Right lung (tissue), 5 donors: Measurements from ENCODE around the gene FXYD2. TPM values are rescaled to one million over a fixed set of nuclear protein-coding genes. Genes with fewer than 3 reads are reported as not detected.
A peak's percentile ranks its signal among the peaks of the same experiment; 100 is the strongest.

ENCODE experiments used
- DNase-seq, 2 donors: peaks; one replicate each; pipeline ENCODE4 v3.0.0-alpha.2; 2013
- polyA plus RNA-seq, 5 donors: library from polyadenylated mRNA; unstranded; fragments of 120-200 nt; gene quantifications; one replicate each; pipeline versions ENCODE4 v1.2.1 to v1.2.3, GENCODE V29; 2013; ENCODE audit warnings: inconsistent platforms in 1 of 5, low replicate concordance in 1 of 5; ENCODE audit not compliant: insufficient read length in 5 of 5, insufficient read depth in 1 of 5

The FXYD2 gene
- polyA plus RNA-seq, 5 donors = 3.3 to 8.0 (median 5.7) TPM

- no peak for DNase-seq
Observed at GRCh38 chr11:117806846-117807245, 17.7 kb downstream of the FXYD2 start.

GRCh38 chr11:117805045-117805444 is 19.5 kb downstream of the FXYD2 start:
- DNase-seq = no peak

GRCh38 chr11:117803896-117804295 is 20.6 kb downstream of the FXYD2 start:
- no peak for DNase-seq

DNA sequence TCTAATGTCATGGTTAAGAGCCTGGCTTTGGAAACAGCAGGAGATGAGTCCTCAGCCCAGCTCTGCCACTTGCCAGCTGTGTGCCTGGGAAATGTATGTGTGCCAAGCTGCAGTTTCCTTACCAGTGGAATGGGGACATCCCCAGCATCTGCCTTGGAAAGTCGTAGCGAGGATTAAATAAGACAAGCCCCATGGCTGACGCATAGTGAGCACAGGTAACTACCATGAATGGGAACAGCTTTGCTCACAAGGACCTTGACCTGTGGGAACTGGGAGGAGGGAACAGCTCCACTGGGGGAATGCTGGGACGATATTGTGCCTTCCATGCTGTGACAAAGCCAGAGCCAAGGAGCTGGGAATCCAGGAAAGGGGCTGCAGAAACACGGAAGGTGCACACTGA is 24.9 kb downstream of the FXYD2 start:
- no peak for DNase-seq

DNA sequence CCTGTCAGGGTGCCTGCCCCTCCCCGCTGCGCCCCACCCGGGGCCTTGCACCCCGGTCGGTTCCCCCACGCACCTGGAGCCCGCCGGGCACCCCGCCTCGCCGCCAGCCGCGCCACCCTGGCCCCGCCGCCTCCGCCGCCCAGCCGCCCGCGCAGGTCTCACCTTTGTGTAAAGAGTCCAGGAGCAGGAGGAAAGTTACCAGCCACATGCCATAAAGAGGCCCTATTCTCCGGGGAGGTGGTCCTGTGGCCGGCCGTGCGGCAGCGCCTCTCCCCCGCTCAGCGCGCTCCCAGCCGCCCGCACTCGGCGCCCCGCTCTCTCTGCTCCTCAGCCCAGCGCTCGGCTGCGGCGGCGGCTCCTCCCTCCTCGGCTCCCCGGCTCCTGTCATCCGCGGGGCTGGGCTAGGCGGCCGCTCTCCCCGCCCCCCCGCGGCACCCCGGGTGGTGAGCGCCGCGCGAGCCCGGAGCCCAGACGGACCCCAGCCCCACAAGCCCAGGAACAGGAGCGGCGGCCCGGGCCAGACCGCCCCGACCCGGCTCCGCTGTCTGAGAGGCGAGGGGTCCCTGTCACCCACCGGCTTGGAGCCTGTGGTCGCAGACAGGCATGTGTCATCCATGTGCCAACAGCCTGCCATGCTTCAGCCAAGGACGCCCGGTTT is 27.5 kb downstream of the FXYD2 start, which contains the start of gene DSCAML1:
TSS of gene DSCAML1 (minus strand) at position 345 of the 658 bp plus-strand sequence. CDS start at position 208, 137 bp downstream.
- DNase-seq = no peak

GRCh38 chr11:117796456-117796871 is 28.1 kb downstream of the FXYD2 start:
- DNase-seq = no peak

DNA sequence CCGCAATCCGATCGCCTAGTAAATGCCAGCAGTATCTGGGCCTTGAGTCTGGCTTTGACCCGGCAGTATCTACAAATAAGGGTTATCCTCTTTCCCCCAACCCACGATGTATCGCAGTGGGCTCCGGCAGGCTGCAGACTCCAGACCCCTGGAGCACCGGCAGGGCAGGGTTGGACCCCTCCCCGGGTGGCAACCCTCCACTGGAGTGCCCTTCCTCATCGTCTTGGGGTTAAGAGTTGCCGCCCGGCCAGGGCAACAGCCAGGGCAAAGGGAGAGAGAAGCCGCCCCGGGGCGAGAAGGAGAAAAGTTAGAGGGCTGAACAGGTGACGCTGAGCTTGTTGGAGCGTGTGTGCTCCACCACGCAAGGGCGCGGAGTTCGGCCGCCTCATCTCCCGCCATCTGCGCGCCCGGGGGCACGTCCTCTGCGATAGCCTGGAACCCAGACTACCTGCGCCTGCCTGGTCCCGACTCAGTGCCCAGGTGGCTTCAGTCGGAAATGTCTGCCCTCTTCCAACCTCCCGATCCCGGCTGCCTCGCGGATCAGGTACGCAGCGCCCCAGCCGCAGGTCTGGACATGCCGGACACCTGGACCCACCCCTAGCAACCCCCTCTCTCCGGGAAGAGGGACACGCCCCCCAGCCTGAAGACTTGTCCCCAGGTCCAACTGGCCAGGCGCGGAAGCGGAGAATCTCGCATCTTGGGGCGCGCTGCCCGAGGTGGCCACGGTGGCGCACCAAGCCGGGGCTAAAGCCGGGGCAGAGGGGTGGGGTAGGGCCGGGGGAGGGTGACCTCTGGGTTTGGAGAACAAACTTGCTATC is 28.7 kb downstream of the FXYD2 start:
- no peak for DNase-seq

DNA sequence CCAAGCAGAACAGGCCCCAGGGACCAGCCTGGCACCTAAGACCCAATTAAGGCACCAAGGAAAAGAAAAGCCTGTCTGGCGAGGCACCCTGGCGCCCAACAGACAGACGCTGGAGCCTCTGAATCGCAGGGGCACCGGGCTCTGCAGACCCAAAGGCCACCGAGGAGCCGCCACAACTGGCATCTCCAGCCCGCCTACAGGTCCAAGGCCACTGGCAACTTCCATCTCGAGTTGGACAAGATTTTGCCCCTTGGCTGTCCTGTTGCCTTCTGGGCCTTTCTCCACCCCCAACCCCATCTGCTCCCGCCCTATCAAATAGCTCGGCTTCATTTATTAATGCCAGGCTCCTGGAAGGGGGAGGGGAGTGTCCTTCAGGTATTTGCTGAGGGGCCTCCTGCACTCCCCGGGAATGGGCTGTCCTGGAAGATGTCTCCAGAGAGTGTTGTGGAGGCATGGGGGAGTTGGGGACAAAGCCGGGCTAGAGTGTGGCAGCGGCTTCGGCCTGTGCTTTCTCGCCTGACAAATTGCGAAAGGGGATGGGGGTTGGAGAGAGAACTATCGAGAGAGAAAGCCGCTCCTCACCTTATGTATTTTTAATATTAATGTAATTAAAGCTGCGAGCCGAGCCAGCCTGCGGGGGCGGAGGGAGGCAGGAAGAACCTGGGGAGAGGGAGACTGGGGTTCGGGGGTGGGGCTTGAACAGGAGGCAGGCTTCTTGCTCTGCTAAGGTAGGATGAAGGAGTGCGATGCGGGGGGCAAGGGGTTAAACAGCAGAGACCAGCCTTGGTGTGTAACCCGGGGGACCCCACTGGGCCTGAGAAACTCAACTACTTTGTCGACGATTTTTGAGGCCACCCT is 29.5 kb downstream of the FXYD2 start:
- no peak for DNase-seq

GRCh38 chr11:117794135-117794534 is 30.4 kb downstream of the FXYD2 start:
- DNase-seq = no peak

GRCh38 chr11:117793583-117793982 is 31.0 kb downstream of the FXYD2 start:
- DNase-seq = no peak

GRCh38 chr11:117792992-117793391 is 31.6 kb downstream of the FXYD2 start:
- DNase-seq = no peak

- DNase-seq = no peak
Observed at GRCh38 chr11:117792241-117792640, 32.3 kb downstream of the FXYD2 start.

DNA sequence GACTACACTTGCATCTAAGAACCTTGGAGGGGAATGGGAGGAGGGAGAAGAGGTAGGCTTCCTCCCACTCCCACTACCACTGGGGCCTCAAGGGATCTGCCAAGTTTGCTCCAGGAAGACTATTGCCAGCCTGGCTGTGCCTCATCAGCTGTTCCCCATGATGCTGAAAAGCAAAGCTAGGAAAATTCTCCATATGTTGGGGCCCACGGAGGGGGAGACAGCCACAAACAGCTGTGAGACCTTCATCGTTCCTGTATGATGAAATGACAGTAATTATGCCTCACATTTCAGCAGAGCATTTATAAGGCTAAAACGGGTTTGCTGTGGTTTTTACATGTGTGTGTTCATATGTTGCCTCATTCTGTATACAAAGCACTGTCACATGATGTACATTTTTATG is 34.3 kb downstream of the FXYD2 start:
- peak in 1 of 2 donors; percentile 31 for DNase-seq

DNA sequence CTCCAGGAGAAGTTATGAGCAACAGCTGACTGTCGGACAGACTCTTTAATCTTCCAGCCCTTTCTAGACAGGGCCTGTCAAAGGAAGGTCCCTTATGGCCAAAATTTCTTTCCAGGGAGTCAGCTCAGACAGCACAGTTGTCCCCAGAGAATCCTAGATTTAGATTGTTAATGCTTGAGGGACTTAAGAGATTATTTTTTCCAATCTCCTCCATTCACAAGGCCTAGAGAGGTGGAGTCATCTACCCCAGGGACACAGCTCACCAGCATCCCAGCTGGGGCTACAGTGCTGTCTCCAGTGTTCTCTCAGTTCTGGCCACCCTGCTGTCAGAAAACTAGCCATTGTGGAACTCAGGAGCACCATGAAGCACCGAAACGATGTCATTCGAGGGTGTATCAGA is 35.3 kb downstream of the FXYD2 start:
- no peak for DNase-seq

- no peak for DNase-seq
Observed at GRCh38 chr11:117786135-117786870, 38.2 kb downstream of the FXYD2 start.

- no peak for DNase-seq
Observed at GRCh38 chr11:117782101-117782500, 42.4 kb downstream of the FXYD2 start.

DNA sequence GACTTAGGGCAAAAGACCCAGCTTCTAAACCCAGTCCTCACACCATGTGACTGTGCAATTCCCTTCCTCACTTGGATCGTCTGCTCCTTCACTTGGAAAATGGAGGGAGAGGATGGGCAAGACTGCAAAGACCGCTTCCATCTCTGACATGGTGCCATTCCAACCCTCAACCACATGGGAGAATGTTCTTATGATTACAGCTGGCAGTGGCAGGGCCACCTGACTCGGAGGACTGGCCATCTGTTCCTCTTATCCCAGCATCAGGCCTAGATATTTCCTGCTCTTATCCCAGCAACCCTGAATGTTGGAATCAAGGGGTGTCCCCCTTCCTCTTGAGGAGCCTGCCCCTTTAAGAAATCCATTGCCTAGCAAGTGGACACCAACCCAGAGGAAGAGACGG is 42.9 kb downstream of the FXYD2 start:
- no peak for DNase-seq

DNA sequence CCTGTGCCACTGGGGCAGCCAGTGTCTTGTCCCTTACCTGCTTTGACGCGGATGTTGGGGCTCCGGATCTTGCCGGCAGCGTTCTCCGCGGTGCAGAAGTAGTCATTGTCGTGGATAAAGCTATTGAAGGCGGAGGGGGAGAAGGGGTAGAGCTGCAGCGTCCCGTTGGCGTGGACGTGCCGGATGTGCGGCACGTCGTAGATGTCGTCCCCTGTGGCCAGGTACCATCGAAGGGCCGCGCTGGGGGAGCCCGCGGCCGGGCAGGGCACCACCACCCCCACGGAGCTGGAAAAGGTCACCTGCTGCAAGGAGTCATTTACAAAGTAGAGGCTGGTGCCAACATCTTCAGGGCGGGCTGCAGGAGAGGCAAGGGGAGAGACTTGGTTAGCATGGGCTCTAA is 44.1 kb downstream of the FXYD2 start:
- no peak for DNase-seq

- no peak for DNase-seq
Observed at GRCh38 chr11:117774553-117774952, 50.0 kb downstream of the FXYD2 start.

DNA sequence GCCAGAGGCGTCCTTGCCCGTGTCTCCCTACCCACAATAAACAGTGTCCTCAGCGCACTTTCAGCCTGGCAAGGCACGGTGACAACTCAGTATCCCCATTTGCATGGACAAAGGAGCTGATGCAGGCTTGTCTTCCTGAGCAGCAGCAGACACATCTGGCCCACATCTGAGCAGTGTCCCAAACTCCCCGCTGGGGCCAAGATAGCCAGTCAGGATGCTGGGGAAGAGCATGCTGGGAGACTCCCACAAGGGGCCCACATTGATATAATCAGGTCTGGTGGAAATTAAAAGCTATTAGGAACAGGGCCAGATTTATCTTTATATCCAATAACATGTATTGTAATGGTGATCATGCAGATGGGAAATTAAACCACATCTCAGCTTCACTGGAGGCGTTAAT is 52.2 kb downstream of the FXYD2 start:
- DNase-seq = no peak

- DNase-seq = no peak
Observed at GRCh38 chr11:117771841-117772240, 52.7 kb downstream of the FXYD2 start.

DNA sequence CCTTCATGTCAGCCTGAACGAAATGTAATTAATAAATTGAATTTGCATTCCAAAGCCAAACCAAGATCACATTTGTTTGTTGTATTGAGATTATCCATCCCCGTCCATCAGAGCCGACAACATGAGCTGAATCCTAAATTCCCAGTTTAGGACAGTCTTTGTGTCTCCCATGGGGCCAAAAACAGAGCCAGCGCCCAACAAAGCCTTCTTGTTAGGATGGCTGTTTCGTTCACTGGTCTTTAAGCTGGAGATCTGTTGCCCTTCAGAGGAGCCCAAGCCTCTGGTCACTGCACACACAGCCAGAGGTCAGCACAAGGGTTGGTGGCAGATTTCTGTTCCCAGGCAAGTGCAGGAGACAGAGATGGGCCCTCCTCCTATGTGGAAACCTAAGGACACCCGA is 53.3 kb downstream of the FXYD2 start:
- no peak for DNase-seq
